Endothelial cell of umbilical vein (primary cell): ENCODE measurements around the gene GFAP. TPM values are rescaled to one million over a fixed set of nuclear protein-coding genes. Genes with fewer than 3 reads are reported as not detected.

Experiments
- BruUV-seq: library from RNA; stranded (reverse); fragments of 400-500 nt; replicated peaks from 2 replicates; lab custom pipeline; 2021; lab: Mats Ljungman, UMichigan
- CTCF ChIA-PET: fragments of 300-600, 350-600 bp; sonication (Branson Sonifier 250); formaldehyde crosslinking; loops from one replicate; lab custom pipeline; 2021; ENCODE audit warnings: antibody characterized with exemption, inconsistent platforms; lab: Charles Lee
- POLR2A ChIA-PET: fragments of 300-600, 350-600 bp; sonication (Branson Sonifier 250); formaldehyde crosslinking; loops from one replicate; lab custom pipeline; 2021; ENCODE audit warnings: antibody characterized with exemption, inconsistent platforms; lab: Charles Lee
- DNase-seq: peaks from one replicate; pipeline ENCODE4 v3.0.0-alpha.2; 2011; ENCODE audit warnings: low read depth, low spot score
- FAIRE-seq: peaks from 2 replicates; lab custom pipeline; 2011; peaks lifted over from hg19 to GRCh38; lab: Jason Lieb, UNC
- H2AFZ ChIP-seq: 2 replicates; pipeline ENCODE4 v1.6.0; 2012; ENCODE audit warnings: low read depth, low read length, control low read depth, inconsistent platforms
- H3K27ac ChIP-seq: 2 replicates; pipeline ENCODE4 v1.5.1; 2011; ENCODE audit warnings: low read depth, mild to moderate bottlenecking, control low read depth, low read length, moderate library complexity; ENCODE audit not compliant: insufficient read depth
- H3K27me3 ChIP-seq, 2 experiments: 2 replicates each; pipeline versions ENCODE4 v1.6.0 to v1.6.1; 2011; ENCODE audit warnings: low read length in 2 of 2, mixed read lengths in 1 of 2; ENCODE audit not compliant: control insufficient read depth in 2 of 2, insufficient read depth in 2 of 2
- H3K36me3 ChIP-seq, 2 experiments: 2 replicates in 1 of 2; 3 replicates in 1 of 2; pipeline ENCODE4 v1.5.1; 2011; ENCODE audit warnings: low read length in 2 of 2, mild to moderate bottlenecking in 1 of 2, moderate library complexity in 1 of 2; ENCODE audit not compliant: control insufficient read depth in 2 of 2, insufficient read depth in 2 of 2; ENCODE audit errors: extremely low read depth in 1 of 2
- H3K4me1 ChIP-seq: 3 replicates; pipeline ENCODE4 v1.5.1; 2011; ENCODE audit warnings: mild to moderate bottlenecking, low read length; ENCODE audit not compliant: control insufficient read depth, insufficient read depth; ENCODE audit errors: extremely low read depth
- H3K4me2 ChIP-seq: 2 replicates; pipeline ENCODE4 v1.6.1; 2011; ENCODE audit warnings: low read length, control low read depth, mixed read lengths; ENCODE audit not compliant: insufficient read depth
- H3K4me3 ChIP-seq, 3 experiments: fragments of 200-600 bp in 1 of 3; sonication (generic), shearing (Covaris generic) in 1 of 3; replicated peaks in 1 of 3; 2 replicates each; pipeline ENCODE4 v1.5.1; 2011 to 2016; ENCODE audit warnings: control low read depth in 3 of 3, low read length in 3 of 3, mild to moderate bottlenecking in 2 of 3, inconsistent platforms in 1 of 3, low read depth in 1 of 3, moderate library complexity in 1 of 3; ENCODE audit not compliant: insufficient read depth in 1 of 3
- H3K79me2 ChIP-seq: 2 replicates; pipeline ENCODE4 v1.6.0; 2012; ENCODE audit warnings: low read length, inconsistent platforms; ENCODE audit not compliant: control insufficient read depth, insufficient read depth
- H3K9ac ChIP-seq: replicated peaks from 2 replicates; pipeline ENCODE3; 2011; ENCODE audit warnings: low read length, control low read depth; ENCODE audit not compliant: insufficient read depth; ENCODE audit errors: extremely low read depth
- H3K9me1 ChIP-seq: replicated peaks from 3 replicates; pipeline ENCODE4 v1.6.0; 2011; ENCODE audit warnings: mild to moderate bottlenecking, low read length; ENCODE audit not compliant: control insufficient read depth, insufficient read depth; ENCODE audit errors: extremely low read depth
- H3K9me3 ChIP-seq: replicated peaks from 2 replicates; pipeline ENCODE4 v1.5.1; 2012; ENCODE audit warnings: low read length, inconsistent platforms; ENCODE audit not compliant: control insufficient read depth, insufficient read depth
- H4K20me1 ChIP-seq: replicated peaks from 2 replicates; pipeline ENCODE3; 2011; ENCODE audit warnings: mild to moderate bottlenecking, low read length; ENCODE audit not compliant: control insufficient read depth, insufficient read depth; ENCODE audit errors: extremely low read depth
- CTCF ChIP-seq, 2 donors: IDR thresholded peaks; 1 replicate in 1 of 2; 2 replicates in 1 of 2; pipeline ENCODE4 v1.5.1; 2011; ENCODE audit warnings: low read length in 2 of 2, mild to moderate bottlenecking in 2 of 2, moderate library complexity in 2 of 2, control low read depth in 1 of 2, inconsistent platforms in 1 of 2, low read depth in 1 of 2; ENCODE audit not compliant: insufficient read depth in 1 of 2; ENCODE audit errors: extremely low read depth in 1 of 2
- EZH2 ChIP-seq: IDR thresholded peaks from 2 replicates; pipeline ENCODE4 v1.6.1; 2012; ENCODE audit warnings: borderline replicate concordance, low read depth, mild to moderate bottlenecking, moderate library complexity, low read length, inconsistent platforms; ENCODE audit not compliant: severe bottlenecking
- FOS ChIP-seq: IDR thresholded peaks from 2 replicates; pipeline ENCODE4 v1.6.1; 2011; ENCODE audit warnings: mild to moderate bottlenecking, low read length, moderate library complexity, borderline replicate concordance; ENCODE audit not compliant: insufficient read depth
- GATA2 ChIP-seq: IDR thresholded peaks from 2 replicates; pipeline ENCODE4 v1.7.0; 2011; ENCODE audit warnings: low read depth, mild to moderate bottlenecking, moderate library complexity, mixed read lengths, low read length; ENCODE audit not compliant: insufficient read length, insufficient read depth
- JUN ChIP-seq: IDR thresholded peaks from 2 replicates; pipeline ENCODE4 v1.6.1; 2011; ENCODE audit warnings: borderline replicate concordance, low read depth; ENCODE audit not compliant: insufficient read length, insufficient read depth
- MAX ChIP-seq: IDR thresholded peaks from 2 replicates; pipeline ENCODE4 v1.6.1; 2011; ENCODE audit not compliant: insufficient read depth, insufficient read length
- MYC ChIP-seq: IDR thresholded peaks from one replicate; pipeline ENCODE4 v1.6.1; 2011; ENCODE audit warnings: mild to moderate bottlenecking, low read depth, low read length
- POLR2A ChIP-seq: IDR thresholded peaks from 2 replicates; pipeline ENCODE4 v1.6.1; 2012; ENCODE audit warnings: low read depth, mild to moderate bottlenecking, control low read depth, low read length
- POLR2AphosphoS5 ChIP-seq: IDR thresholded peaks from 2 replicates; pipeline ENCODE4 v1.6.1; 2012; ENCODE audit warnings: low read depth, mild to moderate bottlenecking, control low read depth, low read length, moderate library complexity; ENCODE audit not compliant: insufficient read depth
- dilution Hi-C: fragments of 300-500 bp; cut with MboI; formaldehyde crosslinking; loops from one replicate; pipeline ENCODE4 v1.15.0; 2019; ENCODE audit warnings: low sequenced_read_pairs; ENCODE audit not compliant: extremely low pct_ligation_motif_present
- intact Hi-C: fragments of 100-400 bp; cut with micrococcal nuclease; formaldehyde crosslinking; loops from one replicate; pipeline ENCODE4 v1.10.0; 2022
- polyA plus RNA-seq, 4 experiments: library from polyadenylated mRNA; depleted of rRNA in 3 of 4; stranded (reverse) in 3 of 4; unstranded in 1 of 4; fragments of >200 nt; gene quantifications; 2 replicates each; pipeline versions ENCODE4 v1.2.1 to v1.2.3, GENCODE V29; 2011 to 2012; ENCODE audit warnings: missing spikeins in 1 of 4
- total RNA-seq: library from RNA; stranded (reverse); gene quantifications from 2 replicates; pipeline ENCODE4 v1.2.3, GENCODE V29; 2021

The GFAP gene
- total and polyA plus RNA-seq, 2 donors (not counting 3 experiments of a cell fraction or from before 2014, with no cell fraction given), result 0.07 to 0.42 TPM

- no peak for FAIRE-seq
- CTCF ChIA-PET, result interaction anchor here (0.9 to 3.0 kb wide), 2 partner anchors 22 to 78 kb away, joined by 3 to 13 read pairs; no protein-coding TSS in a partner anchor
- no peak overlapping the region for H3K27ac ChIP-seq
- H3K4me2 ChIP-seq, result no peak overlapping the region
- POLR2A ChIA-PET, result no interaction called here
- BruUV-seq, result no TSS peak
- no peak overlapping the region for H3K4me3 ChIP-seq
- TF ChIP-seq GATA2 (no peak), FOS (no peak), MYC (no peak), CTCF (IDR thresholded peaks at IDR 0.05; ENCODE audit: extremely low read depth in 1 of 2, insufficient read depth in 1 of 2, low read depth in 1 of 2, low read length in 2 of 2) (no peak), POLR2A (no peak), MAX (no peak), JUN (no peak), POLR2AphosphoS5 (no peak), EZH2 (no peak)
- no peak for DNase-seq
- H2AFZ ChIP-seq, result no peak overlapping the region
- no peaks in the 10 kb centered on the region for H4K20me1 ChIP-seq
- H3K27me3 ChIP-seq, result no peaks in the 10 kb centered on the region
- H3K9me3 ChIP-seq, result no peaks in the 10 kb centered on the region
- intact Hi-C loops (no loop called here), dilution Hi-C loops (no loop called here)
- no peak overlapping the region for H3K9ac ChIP-seq
- peaks cover 5% of the 10 kb centered on the region for H3K4me1 ChIP-seq
- peaks cover 95% of the 10 kb centered on the region for H3K79me2 ChIP-seq
- no peaks in the 10 kb centered on the region for H3K36me3 ChIP-seq
- H3K9me1 ChIP-seq, result no peaks in the 10 kb centered on the region
Measured at GRCh38 chr17:44942456-44942855, 27.2 kb upstream of the GFAP start.
